ENCODE data around the gene VASP. TPM values are rescaled to one million over a fixed set of nuclear protein-coding genes. Genes with fewer than 3 reads are reported as not detected.

The VASP gene
- total RNA-seq, 1 experiment from 2014 or later: 144 TPM

GRCh38 chr19:45527731-45528130 is 20.5 kb downstream of the VASP start:
- POLR2A ChIA-PET: interaction anchor here (0.6 kb wide), 1 partner anchor 31 kb away, joined by 3 read pairs; no protein-coding TSS in a partner anchor
- DNase-seq (ENCODE audit: low spot score) (peak; percentile 46), ATAC-seq (no peak)
- Mint-ChIP-seq H3K4me3 (peak overlapping the region; percentile 84), H3K9me3 (peaks cover 15% of the 10 kb centered on the region), H3K4me1 (peaks cover 19% of the 10 kb centered on the region), H3K36me3 (peaks cover 32% of the 10 kb centered on the region), H3K27ac (peak overlapping the region; percentile 84), H3K27me3 (ENCODE audit: low read depth) (peaks cover 35% of the 10 kb centered on the region)
- no peak for TF ChIP-seq ZNF121 (CRISPR knock-in tag; IDR thresholded peaks at IDR 0.05)
- no peak for TF ChIP-seq AFF4 (CRISPR knock-in tag; IDR thresholded peaks at IDR 0.05; ENCODE audit: borderline replicate concordance)
- TF ChIP-seq ATF6 (CRISPR knock-in tag; IDR thresholded peaks at IDR 0.05): no peak
- no peak for TF ChIP-seq NFATC4 (CRISPR knock-in tag; IDR thresholded peaks at IDR 0.05)
- TF ChIP-seq E2F1 (CRISPR knock-in tag; IDR thresholded peaks at IDR 0.05): no peak
- TF ChIP-seq EMX1 (CRISPR knock-in tag; IDR thresholded peaks at IDR 0.05): no peak
- no peak for TF ChIP-seq TEAD4 (CRISPR knock-in tag; IDR thresholded peaks at IDR 0.05)
- 0 out of 2 replicates have a peak, but pooled peaks have one; percentile 35 for TF ChIP-seq USF1 (CRISPR knock-in tag; IDR thresholded peaks at IDR 0.05)
- no peak for TF ChIP-seq PRRX2 (CRISPR knock-in tag; IDR thresholded peaks at IDR 0.05)
- no peak for TF ChIP-seq NFYB (CRISPR knock-in tag; conservative IDR thresholded peaks at IDR 0.05; ENCODE audit: low read depth)
- TF ChIP-seq MAX (CRISPR knock-in tag; IDR thresholded peaks at IDR 0.05): 0 out of 2 replicates have a peak, but pooled peaks have one; percentile 30
- CTCF ChIA-PET: interaction anchor here (0.7 to 8.8 kb wide), 13 partner anchors 10 to 116 kb away, joined by 3 to 92 read pairs (median 5); partner anchors contain the start of gene PPM1N

- peak overlapping the region; percentile 84 for H3K27ac Mint-ChIP-seq
- DNase-seq (ENCODE audit: low spot score): peak; percentile 71
- TF ChIP-seq ATF2 (CRISPR knock-in tag; IDR thresholded peaks at IDR 0.05; ENCODE audit: borderline replicate concordance, low read depth) (no peak), MAX (CRISPR knock-in tag; IDR thresholded peaks at IDR 0.05) (0 out of 2 replicates have a peak, but pooled peaks have one; percentile 10), EMX1 (CRISPR knock-in tag; IDR thresholded peaks at IDR 0.05) (0 out of 2 replicates have a peak, but pooled peaks have one; percentile 13), ERG (CRISPR knock-in tag; IDR thresholded peaks at IDR 0.05) (no peak), TEAD1 (CRISPR knock-in tag; IDR thresholded peaks at IDR 0.05) (0 out of 2 replicates have a peak, but pooled peaks have one; percentile 14), GTF2I (CRISPR knock-in tag; conservative IDR thresholded peaks at IDR 0.05) (no peak), IRF1 (CRISPR knock-in tag; IDR thresholded peaks at IDR 0.05) (no peak), SMAD3 (CRISPR knock-in tag; IDR thresholded peaks at IDR 0.05; ENCODE audit: borderline replicate concordance) (0 out of 2 replicates have a peak, but pooled peaks have one; percentile 39), ZMAT4 (CRISPR knock-in tag; IDR thresholded peaks at IDR 0.05) (peak; percentile 70), CREM (CRISPR knock-in tag; IDR thresholded peaks at IDR 0.05) (0 out of 2 replicates have a peak, but pooled peaks have one; percentile 43), CBFB (CRISPR knock-in tag; IDR thresholded peaks at IDR 0.05; ENCODE audit: low read depth) (0 out of 2 replicates have a peak, but pooled peaks have one; percentile 26)
Measured at GRCh38 chr19:45528149-45528743, 21.0 kb downstream of the VASP start.

More at GRCh38 chr19:45528149-45528743, 21.0 kb downstream of the VASP start:
- POLR2A ChIA-PET: interaction anchor here (1.0 to 1.4 kb wide), 5 partner anchors 25 to 149 kb away, joined by 3 to 5 read pairs (median 4); no protein-coding TSS in a partner anchor
- H3K27me3 Mint-ChIP-seq (ENCODE audit: low read depth): peaks cover 35% of the 10 kb centered on the region
- peaks cover 19% of the 10 kb centered on the region for H3K4me1 Mint-ChIP-seq
- CTCF ChIA-PET: interaction anchor here (0.7 to 8.8 kb wide), 25 partner anchors 10 to 164 kb away, joined by 3 to 92 read pairs (median 5); partner anchors contain the start of genes PPM1N and QPCTL
- peak; percentile 24 for ATAC-seq
- peak overlapping the region; percentile 84 for H3K4me3 Mint-ChIP-seq
- peaks cover 15% of the 10 kb centered on the region for H3K9me3 Mint-ChIP-seq
- peaks cover 32% of the 10 kb centered on the region for H3K36me3 Mint-ChIP-seq

Measured in WTC11 (cell line).